T-cell (primary cell): ENCODE results near the gene EXOC6B. TPM values are rescaled to one million over a fixed set of nuclear protein-coding genes. Genes with fewer than 3 reads are reported as not detected.

Experiments used
- ATAC-seq, 4 experiments: fragments of 200-7000 bp in 3 of 4; fragments of 150-1000 bp in 1 of 4; cut with Tn5 transposase; replicated peaks in 1 of 4; 1 replicate in 3 of 4; 2 replicates in 1 of 4; pipeline ENCODE4 v1.10.0; 2021; ENCODE audit warnings: moderate library complexity in 3 of 4, mild to moderate bottlenecking in 2 of 4, moderate number of reproducible peaks in 1 of 4
- CTCF ChIA-PET, 2 donors: fragments of 300-600 bp; sonication (Branson Sonifier 250); formaldehyde crosslinking; loops; one replicate each; lab custom pipeline; 2022; ENCODE audit warnings: antibody characterized with exemption in 2 of 2; lab: Charles Lee
- POLR2A ChIA-PET, 2 donors: fragments of 300-600 bp; sonication (Branson Sonifier 250); formaldehyde crosslinking; loops; one replicate each; lab custom pipeline; 2022; ENCODE audit warnings: antibody characterized with exemption in 2 of 2; lab: Charles Lee
- DNase-seq, 35 experiments: peaks; one replicate each; pipeline versions ENCODE4 v3.0.0 to v3.0.0-alpha.2; 2013 to 2023
- H3K27ac ChIP-seq: one replicate; pipeline ENCODE4 v1.5.1; 2013; ENCODE audit warnings: low read length
- H3K27me3 ChIP-seq, 2 experiments: replicated peaks in 1 of 2; 1 replicate in 1 of 2; 2 replicates in 1 of 2; pipeline versions ENCODE4 v1.6.1 to v1.7.0; 2013; ENCODE audit warnings: low read length in 1 of 2, mixed read lengths in 1 of 2; ENCODE audit not compliant: control insufficient read depth in 2 of 2, insufficient read depth in 2 of 2; ENCODE audit errors: extremely low read depth in 1 of 2
- H3K36me3 ChIP-seq, 2 donors: 1 replicate in 1 of 2; 2 replicates in 1 of 2; pipeline versions ENCODE4 v1.6.1 to v1.7.0; 2013; ENCODE audit warnings: low read length in 1 of 2; ENCODE audit not compliant: control insufficient read depth in 2 of 2, insufficient read depth in 1 of 2; ENCODE audit errors: extremely low read depth in 1 of 2
- H3K4me1 ChIP-seq, 2 experiments: 1 replicate in 1 of 2; 2 replicates in 1 of 2; pipeline versions ENCODE4 v1.6.1 to v1.7.0; 2013; ENCODE audit warnings: low read length in 2 of 2, mixed read lengths in 1 of 2; ENCODE audit not compliant: insufficient read depth in 2 of 2, control insufficient read depth in 1 of 2; ENCODE audit errors: extremely low read depth in 1 of 2
- H3K4me3 ChIP-seq, 2 donors: 1 replicate in 1 of 2; 2 replicates in 1 of 2; pipeline versions ENCODE4 v1.5.1 to v1.7.0; 2013; ENCODE audit warnings: mild to moderate bottlenecking in 2 of 2, low read length in 1 of 2, moderate library complexity in 1 of 2; ENCODE audit not compliant: control insufficient read depth in 1 of 2; ENCODE audit errors: extremely low read depth in 1 of 2
- H3K9me3 ChIP-seq: 2 replicates; pipeline ENCODE4 v1.7.0; 2013
- H3K27ac Mint-ChIP-seq, 2 donors: one replicate each; pipeline ENCODE4 v1.8.0; 2020 to 2021; ENCODE audit warnings: mild to moderate bottlenecking in 2 of 2, mixed read lengths in 2 of 2
- H3K27me3 Mint-ChIP-seq, 2 donors: one replicate each; pipeline ENCODE4 v1.8.0; 2021 to 2022; ENCODE audit warnings: mixed read lengths in 2 of 2
- H3K36me3 Mint-ChIP-seq: one replicate; pipeline ENCODE4 v1.8.0; 2021; ENCODE audit warnings: mixed read lengths
- H3K4me1 Mint-ChIP-seq, 3 donors: one replicate each; pipeline ENCODE4 v1.8.0; 2020 to 2022; ENCODE audit warnings: mixed read lengths in 3 of 3, mild to moderate bottlenecking in 1 of 3
- H3K4me3 Mint-ChIP-seq, 3 donors: one replicate each; pipeline ENCODE4 v1.8.0; 2020 to 2022; ENCODE audit warnings: mild to moderate bottlenecking in 3 of 3, mixed read lengths in 3 of 3, moderate library complexity in 3 of 3
- H3K9me3 Mint-ChIP-seq, 3 donors: one replicate each; pipeline ENCODE4 v1.8.0; 2020 to 2022; ENCODE audit warnings: mixed read lengths in 3 of 3
- WGBS: methylation state at CpG from one replicate; pipeline ENCODE4 v1.1.5; 2013; ENCODE audit warnings: missing lambda C conversion rate; ENCODE audit not compliant: insufficient coverage; 5-methylcytosine and 5-hydroxymethylcytosine counted together
- total RNA-seq, 35 experiments: library from RNA in 6 of 35; stranded (reverse) in 6 of 35; fragments of 120-200 nt in 1 of 35; gene quantifications; one replicate each; pipeline versions ENCODE4 v1.2.1 to v1.2.4 and lab custom pipeline; 2013 to 2026

Gene EXOC6B
- total RNA-seq, 5 donors from 2014 or later (not counting 1 experiment from before 2014, with no cell fraction given) = 13.3 to 18.9 (median 16.6) TPM

DNA sequence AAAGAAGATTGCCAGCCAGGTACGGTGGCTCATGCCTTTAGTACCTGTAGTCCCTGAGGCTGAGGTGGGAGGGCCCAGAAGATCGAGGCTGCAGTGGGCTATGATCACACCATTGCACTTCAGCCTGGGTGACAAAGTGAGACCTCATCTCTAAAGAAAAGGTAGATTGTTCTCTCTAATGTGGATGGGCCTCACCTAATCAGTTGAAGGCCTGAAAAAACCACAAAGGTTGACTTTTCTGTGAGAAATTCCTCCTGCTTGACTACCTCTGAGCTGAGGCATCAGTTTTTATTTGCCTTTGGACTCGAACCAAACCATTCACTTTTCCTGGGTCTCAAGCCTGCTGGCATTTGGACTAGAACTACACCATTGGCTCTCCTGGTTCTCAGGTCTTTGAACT, 536.1 kb downstream of the EXOC6B start:
- no peak overlapping the region for H3K27ac ChIP-seq
- no peaks in the 10 kb centered on the region for H3K27me3 ChIP-seq
- DNase-seq (no peak), ATAC-seq (no peak)
- H3K36me3 ChIP-seq = no peaks in the 10 kb centered on the region
- Mint-ChIP-seq H3K9me3 (peaks cover 0 to 4% (median 0%) of the 10 kb centered on the region in 3 donors), H3K27me3 (no peaks in the 10 kb centered on the region), H3K36me3 (no peaks in the 10 kb centered on the region), H3K27ac (no peak overlapping the region), H3K4me3 (no peak overlapping the region), H3K4me1 (no peaks in the 10 kb centered on the region)
- CTCF ChIA-PET = no interaction called here
- WGBS = no CpG with 5 or more reads among the region's 3 CpGs
- H3K9me3 ChIP-seq = no peaks in the 10 kb centered on the region
- POLR2A ChIA-PET = no interaction called here
- H3K4me1 ChIP-seq = no peaks in the 10 kb centered on the region
- no peak overlapping the region for H3K4me3 ChIP-seq

- Mint-ChIP-seq H3K27ac (no peak overlapping the region), H3K27me3 (no peaks in the 10 kb centered on the region), H3K4me3 (no peak overlapping the region), H3K4me1 (no peaks in the 10 kb centered on the region), H3K9me3 (peaks cover 0 to 4% (median 0%) of the 10 kb centered on the region in 3 donors), H3K36me3 (no peaks in the 10 kb centered on the region)
- DNase-seq (no peak), ATAC-seq (no peak)
- H3K27me3 ChIP-seq = no peaks in the 10 kb centered on the region
- H3K36me3 ChIP-seq = no peaks in the 10 kb centered on the region
- H3K27ac ChIP-seq = no peak overlapping the region
- CTCF ChIA-PET = no interaction called here
- H3K9me3 ChIP-seq = no peaks in the 10 kb centered on the region
- H3K4me3 ChIP-seq = no peak overlapping the region
- no CpG with 5 or more reads among the region's 2 CpGs for WGBS
- no peaks in the 10 kb centered on the region for H3K4me1 ChIP-seq
- POLR2A ChIA-PET = no interaction called here
These were observed 536.5 kb downstream of the EXOC6B start for GRCh38 chr2:72289283-72289682.

GRCh38 chr2:72278046-72278445, 547.8 kb downstream of the EXOC6B start:
- no peak overlapping the region for H3K27ac ChIP-seq
- H3K4me1 Mint-ChIP-seq = no peaks in the 10 kb centered on the region
- ATAC-seq (no peak), DNase-seq (no peak)
- H3K4me3 Mint-ChIP-seq = no peak overlapping the region
- H3K4me1 ChIP-seq = no peaks in the 10 kb centered on the region
- no peak overlapping the region for H3K27ac Mint-ChIP-seq
- no peak overlapping the region for H3K4me3 ChIP-seq
- H3K36me3 ChIP-seq = no peaks in the 10 kb centered on the region
- H3K36me3 Mint-ChIP-seq = peaks cover 10% of the 10 kb centered on the region
- POLR2A ChIA-PET = no interaction called here
- peaks cover 0 to 6% (median 0%) of the 10 kb centered on the region in 3 donors for H3K9me3 Mint-ChIP-seq
- H3K27me3 Mint-ChIP-seq = no peaks in the 10 kb centered on the region
- CTCF ChIA-PET = no interaction called here
- H3K9me3 ChIP-seq = no peaks in the 10 kb centered on the region
- H3K27me3 ChIP-seq = no peaks in the 10 kb centered on the region

- Histone ChIP-seq H3K9me3 (no peaks in the 10 kb centered on the region), H3K27me3 (no peaks in the 10 kb centered on the region), H3K4me1 (no peaks in the 10 kb centered on the region), H3K4me3 (no peak overlapping the region), H3K36me3 (no peaks in the 10 kb centered on the region), H3K27ac (no peak overlapping the region)
- H3K27ac Mint-ChIP-seq = no peak overlapping the region
- H3K27me3 Mint-ChIP-seq = no peaks in the 10 kb centered on the region
- 89% methylated on average over 1 of the region's 1 CpG for WGBS
- DNase-seq (no peak), ATAC-seq (no peak)
- H3K4me3 Mint-ChIP-seq = no peak overlapping the region
- CTCF ChIA-PET = no interaction called here
- no peaks in the 10 kb centered on the region for H3K9me3 Mint-ChIP-seq
- H3K4me1 Mint-ChIP-seq = no peaks in the 10 kb centered on the region
- peaks cover 6% of the 10 kb centered on the region for H3K36me3 Mint-ChIP-seq
- POLR2A ChIA-PET = interaction anchor here in 1 of 2 donors (0.6 kb wide), 1 partner anchor 934 kb away, joined by 3 read pairs; no protein-coding TSS in a partner anchor
These were observed 549.0 kb downstream of the EXOC6B start for GRCh38 chr2:72276876-72277275.

DNA sequence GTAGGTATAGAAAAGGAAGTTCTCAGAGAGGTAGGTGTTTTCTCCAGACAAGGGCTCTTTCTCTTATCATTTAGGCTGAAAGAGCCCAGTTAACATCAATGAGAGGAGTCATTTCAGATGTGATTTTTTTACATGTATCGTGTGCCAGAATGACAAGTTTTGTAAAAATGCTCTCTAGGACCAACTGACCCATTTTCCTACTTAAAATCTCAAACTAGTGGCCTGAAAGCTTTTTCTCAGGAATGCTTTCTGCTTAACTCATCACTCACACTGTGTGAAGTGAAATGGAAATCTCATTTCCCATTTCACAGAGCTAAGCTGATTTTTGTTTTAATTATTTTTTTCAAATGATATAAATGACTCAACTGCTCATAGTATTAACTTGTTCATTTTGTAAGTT, 549.5 kb downstream of the EXOC6B start:
- POLR2A ChIA-PET = no interaction called here
- Mint-ChIP-seq H3K36me3 (peaks cover 3% of the 10 kb centered on the region), H3K4me1 (no peaks in the 10 kb centered on the region), H3K4me3 (no peak overlapping the region), H3K9me3 (no peaks in the 10 kb centered on the region), H3K27ac (no peak overlapping the region), H3K27me3 (no peaks in the 10 kb centered on the region)
- ATAC-seq (no peak), DNase-seq (no peak)
- Histone ChIP-seq H3K4me3 (no peak overlapping the region), H3K9me3 (no peaks in the 10 kb centered on the region), H3K27me3 (no peaks in the 10 kb centered on the region), H3K27ac (no peak overlapping the region), H3K4me1 (no peaks in the 10 kb centered on the region), H3K36me3 (no peaks in the 10 kb centered on the region)
- WGBS = no CpG with 5 or more reads among the region's 1 CpG
- CTCF ChIA-PET = no interaction called here

GRCh38 chr2:72275084-72275483, 550.7 kb downstream of the EXOC6B start:
- H3K36me3 ChIP-seq = no peaks in the 10 kb centered on the region
- CTCF ChIA-PET = no interaction called here
- DNase-seq = no peak
- Mint-ChIP-seq H3K4me1 (no peaks in the 10 kb centered on the region), H3K36me3 (peaks cover 4% of the 10 kb centered on the region), H3K27me3 (no peaks in the 10 kb centered on the region), H3K9me3 (no peaks in the 10 kb centered on the region), H3K4me3 (no peak overlapping the region), H3K27ac (no peak overlapping the region)
- H3K27ac ChIP-seq = no peak overlapping the region
- no peaks in the 10 kb centered on the region for H3K9me3 ChIP-seq
- no peaks in the 10 kb centered on the region for H3K27me3 ChIP-seq
- ATAC-seq = no peak
- WGBS = no CpG with 5 or more reads among the region's 2 CpGs
- no peak overlapping the region for H3K4me3 ChIP-seq
- POLR2A ChIA-PET = interaction anchor here in 1 of 2 donors (0.5 kb wide), 1 partner anchor 346 kb away, joined by 4 read pairs; no protein-coding TSS in a partner anchor
- no peaks in the 10 kb centered on the region for H3K4me1 ChIP-seq

- Mint-ChIP-seq H3K9me3 (no peaks in the 10 kb centered on the region), H3K27me3 (no peaks in the 10 kb centered on the region), H3K36me3 (peaks cover 5% of the 10 kb centered on the region)
These were observed 551.4 kb downstream of the EXOC6B start for GRCh38 chr2:72274380-72274797.

More at GRCh38 chr2:72274380-72274797, 551.4 kb downstream of the EXOC6B start:
- DNase-seq (no peak), ATAC-seq (no peak)
- no peak overlapping the region for H3K4me3 ChIP-seq
- Mint-ChIP-seq H3K27ac (no peak overlapping the region), H3K4me1 (no peaks in the 10 kb centered on the region), H3K4me3 (no peak overlapping the region)
- ChIA-PET POLR2A (no interaction called here), CTCF (no interaction called here)
- no peaks in the 10 kb centered on the region for H3K27me3 ChIP-seq
- WGBS = no CpG with 5 or more reads among the region's 4 CpGs
- H3K36me3 ChIP-seq = no peaks in the 10 kb centered on the region
- H3K9me3 ChIP-seq = no peaks in the 10 kb centered on the region
- no peak overlapping the region for H3K27ac ChIP-seq
- H3K4me1 ChIP-seq = no peaks in the 10 kb centered on the region
